HG02938 (cell line): ENCODE measurements around the gene SPP1.
A peak's percentile ranks its signal among the peaks of the same experiment; 100 is the strongest.
"Not testable (repeated sequence)": the region's sequence is repeated elsewhere in the genome, so short reads cannot be mapped to it uniquely, and the experiment has no call there.

ENCODE experiments used
- ATAC-seq: cut with Tn5 transposase; IDR thresholded peaks from one replicate; pipeline ENCODE4 v1.9.1; 2021; ENCODE audit warnings: mild to moderate bottlenecking, moderate library complexity; ENCODE audit not compliant: unreplicated experiment

SPP1 gene

GRCh38 chr4:87985097-87985886, 9.8 kb downstream of the SPP1 start:
- ATAC-seq = peak; percentile 62

- no peak for ATAC-seq
Observed at GRCh38 chr4:87985887-87986200, 10.3 kb downstream of the SPP1 start.

- no peak for ATAC-seq
Observed at GRCh38 chr4:87986508-87986907, 11.0 kb downstream of the SPP1 start.

GRCh38 chr4:87989765-87990164, 14.3 kb downstream of the SPP1 start:
- ATAC-seq = no peak

GRCh38 chr4:87995435-87995834, 19.9 kb downstream of the SPP1 start:
- no peak for ATAC-seq

- not testable (repeated sequence) for ATAC-seq
Observed at GRCh38 chr4:87999191-87999691, 23.7 kb downstream of the SPP1 start.

GRCh38 chr4:88001871-88002270, 26.4 kb downstream of the SPP1 start:
- no peak for ATAC-seq

- no peak for ATAC-seq
Observed at GRCh38 chr4:88002786-88003185, 27.3 kb downstream of the SPP1 start.

- no peak for ATAC-seq
Observed at GRCh38 chr4:88003261-88003660, 27.7 kb downstream of the SPP1 start.

- ATAC-seq = no peak
Observed at GRCh38 chr4:88005076-88005475, 29.6 kb downstream of the SPP1 start.

- ATAC-seq = no peak
Observed at GRCh38 chr4:88005946-88006345, 30.4 kb downstream of the SPP1 start.

GRCh38 chr4:88006956-88007303, 31.4 kb downstream of the SPP1 start:
- no peak for ATAC-seq

- ATAC-seq = peak; percentile 78
Observed at GRCh38 chr4:88007304-88008121, 32.0 kb downstream of the SPP1 start, which contains the start of gene PKD2. PKD2 (plus strand) TSS chr4:88007635; CDS start chr4:88007734, 99 bp downstream.

- peak; percentile 32 for ATAC-seq
Observed at GRCh38 chr4:88008122-88008742, 32.7 kb downstream of the SPP1 start.

GRCh38 chr4:88008743-88009171, 33.2 kb downstream of the SPP1 start:
- ATAC-seq = no peak

GRCh38 chr4:88009871-88010270, 34.4 kb downstream of the SPP1 start:
- ATAC-seq = no peak

- ATAC-seq = no peak
Observed at GRCh38 chr4:88010966-88011365, 35.5 kb downstream of the SPP1 start.

- ATAC-seq = peak; percentile 62
Observed at GRCh38 chr4:88012647-88013046, 37.1 kb downstream of the SPP1 start.

- ATAC-seq = no peak
Observed at GRCh38 chr4:88014386-88014905, 38.9 kb downstream of the SPP1 start.

GRCh38 chr4:88015659-88016295, 40.3 kb downstream of the SPP1 start:
- ATAC-seq = no peak
